ENCODE data around the gene ERN1. TPM values are rescaled to one million over a fixed set of nuclear protein-coding genes. Genes with fewer than 3 reads are reported as not detected.

The ERN1 gene
- total RNA-seq, 4 donors from 2014 or later, result 4.4 to 56.5 (median 15.0) TPM

DNA sequence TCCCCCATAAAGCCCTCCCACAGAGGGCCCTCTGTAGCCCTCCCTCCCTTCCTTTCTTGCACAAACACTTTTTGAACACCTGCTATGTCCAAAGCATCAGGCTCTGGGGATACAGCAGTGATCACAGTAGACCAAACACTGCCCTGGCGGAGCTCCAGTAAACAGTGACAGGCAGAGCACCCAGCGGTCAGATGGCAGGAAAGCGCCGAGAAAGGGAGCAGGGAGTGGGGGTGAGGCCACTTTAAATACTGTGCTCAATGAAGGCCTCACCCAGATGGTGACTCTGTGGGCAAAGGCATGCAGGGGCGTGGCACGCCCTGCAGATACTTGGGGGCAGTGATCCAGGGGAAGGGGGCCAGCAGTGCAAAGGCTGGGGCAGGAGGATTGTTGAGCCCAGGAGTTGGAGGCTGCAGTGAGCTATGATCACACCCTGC is 124.2 kb downstream of the ERN1 start:
- Histone ChIP-seq H3K36me3 (no peaks in the 10 kb centered on the region), H3K27me3 (no peaks in the 10 kb centered on the region), H3K4me3 (no peak overlapping the region), H3K9me3 (no peaks in the 10 kb centered on the region), H3K4me1 (no peaks in the 10 kb centered on the region), H3K27ac (peak overlapping the region; percentile 67 to 73)
- DNase-seq, result peak in 1 of 2 donors; percentile 26
- no peak for TF ChIP-seq POLR2A (IDR thresholded peaks at IDR 0.05)
- TF ChIP-seq, protein P1, sequence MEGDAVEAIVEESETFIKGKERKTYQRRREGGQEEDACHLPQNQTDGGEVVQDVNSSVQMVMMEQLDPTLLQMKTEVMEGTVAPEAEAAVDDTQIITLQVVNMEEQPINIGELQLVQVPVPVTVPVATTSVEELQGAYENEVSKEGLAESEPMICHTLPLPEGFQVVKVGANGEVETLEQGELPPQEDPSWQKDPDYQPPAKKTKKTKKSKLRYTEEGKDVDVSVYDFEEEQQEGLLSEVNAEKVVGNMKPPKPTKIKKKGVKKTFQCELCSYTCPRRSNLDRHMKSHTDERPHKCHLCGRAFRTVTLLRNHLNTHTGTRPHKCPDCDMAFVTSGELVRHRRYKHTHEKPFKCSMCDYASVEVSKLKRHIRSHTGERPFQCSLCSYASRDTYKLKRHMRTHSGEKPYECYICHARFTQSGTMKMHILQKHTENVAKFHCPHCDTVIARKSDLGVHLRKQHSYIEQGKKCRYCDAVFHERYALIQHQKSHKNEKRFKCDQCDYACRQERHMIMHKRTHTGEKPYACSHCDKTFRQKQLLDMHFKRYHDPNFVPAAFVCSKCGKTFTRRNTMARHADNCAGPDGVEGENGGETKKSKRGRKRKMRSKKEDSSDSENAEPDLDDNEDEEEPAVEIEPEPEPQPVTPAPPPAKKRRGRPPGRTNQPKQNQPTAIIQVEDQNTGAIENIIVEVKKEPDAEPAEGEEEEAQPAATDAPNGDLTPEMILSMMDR (IDR thresholded peaks at IDR 0.05), result no peak
- intact Hi-C loops (cut with DNase I; ENCODE audit: low total_unique reads), result no loop called here

- H3K27ac ChIP-seq, result peak overlapping the region; percentile 67 to 73
- no peaks in the 10 kb centered on the region for H3K36me3 ChIP-seq
- no peaks in the 10 kb centered on the region for H3K9me3 ChIP-seq
- no peak overlapping the region for H3K4me3 ChIP-seq
- TF ChIP-seq POLR2A (IDR thresholded peaks at IDR 0.05), result no peak
- TF ChIP-seq, protein P1 (IDR thresholded peaks at IDR 0.05), result no peak
- DNase-seq, result peak in 1 of 2 donors; percentile 8
- no peaks in the 10 kb centered on the region for H3K4me1 ChIP-seq
- intact Hi-C loops (cut with DNase I; ENCODE audit: low total_unique reads), result no loop called here
- H3K27me3 ChIP-seq, result no peaks in the 10 kb centered on the region
These were observed 124.8 kb downstream of the ERN1 start for GRCh38 chr17:64004903-64005733.

DNA sequence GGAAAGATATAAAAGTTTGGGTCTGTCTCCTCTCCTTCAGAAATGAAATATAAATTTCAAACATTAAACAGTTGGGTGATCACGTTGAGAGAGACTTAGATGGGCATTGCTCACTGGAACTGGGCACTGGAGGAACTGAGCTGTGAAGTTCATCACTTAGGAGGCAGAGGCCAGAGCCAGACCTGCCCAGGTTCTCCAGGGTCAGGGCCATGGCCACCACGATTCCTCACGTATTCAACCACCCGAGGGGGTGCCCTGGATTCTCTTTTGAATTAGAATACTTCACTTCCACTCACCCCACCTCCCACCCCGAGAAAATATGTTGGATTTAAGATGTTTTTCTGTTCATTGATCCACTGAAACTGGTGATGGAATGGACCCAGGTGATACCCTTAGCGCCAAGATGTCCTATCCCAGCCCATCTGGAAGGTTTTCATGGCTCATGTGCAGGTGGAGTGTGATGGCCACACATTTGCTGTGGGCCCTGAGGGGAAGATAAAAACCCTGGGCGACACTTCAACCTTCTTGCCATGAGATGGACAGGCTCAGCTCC is 125.7 kb downstream of the ERN1 start:
- intact Hi-C loops (cut with DNase I; ENCODE audit: low total_unique reads), result no loop called here
- TF ChIP-seq, protein P1 (IDR thresholded peaks at IDR 0.05), result no peak
- TF ChIP-seq POLR2A (IDR thresholded peaks at IDR 0.05), result no peak
- Histone ChIP-seq H3K4me1 (no peaks in the 10 kb centered on the region), H3K4me3 (no peak overlapping the region), H3K27ac (no peak overlapping the region), H3K9me3 (no peaks in the 10 kb centered on the region), H3K36me3 (no peaks in the 10 kb centered on the region), H3K27me3 (no peaks in the 10 kb centered on the region)
- DNase-seq, result peak in 1 of 2 donors; percentile 9

DNA sequence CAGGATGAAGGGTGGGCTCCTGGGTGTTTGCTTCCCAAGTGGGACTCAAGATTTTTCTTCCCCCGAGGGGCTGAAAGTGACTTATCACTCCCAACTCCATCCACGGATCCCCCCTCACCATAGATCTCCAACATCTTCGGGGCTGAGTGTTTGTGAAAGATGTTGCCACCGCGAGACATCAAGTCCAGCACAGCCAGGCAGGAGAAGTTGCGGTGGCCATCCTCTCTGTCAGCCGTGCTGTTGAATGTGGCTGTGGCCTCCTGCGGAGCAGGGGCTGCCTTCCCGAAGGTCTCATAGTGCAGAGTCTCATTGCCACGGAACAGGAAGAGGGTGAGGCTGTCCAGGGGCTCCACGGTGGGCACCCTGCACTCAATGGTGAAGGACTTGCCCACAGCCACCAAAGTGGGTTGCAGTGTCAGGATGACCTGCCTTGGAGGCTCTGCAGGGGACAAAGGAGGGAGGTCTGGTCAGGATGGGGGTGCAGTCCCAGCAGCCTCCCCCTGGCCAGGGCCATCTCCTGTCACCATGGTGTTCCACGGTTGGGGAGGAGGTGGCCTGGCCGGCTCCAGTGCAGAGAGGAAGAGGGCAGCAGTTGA is 126.3 kb downstream of the ERN1 start:
- Histone ChIP-seq H3K4me3 (no peak overlapping the region), H3K27ac (no peak overlapping the region), H3K27me3 (no peaks in the 10 kb centered on the region), H3K36me3 (no peaks in the 10 kb centered on the region), H3K9me3 (no peaks in the 10 kb centered on the region), H3K4me1 (peaks cover 0 to 3% of the 10 kb centered on the region in 2 donors)
- TF ChIP-seq, protein P1 (IDR thresholded peaks at IDR 0.05), result no peak
- TF ChIP-seq POLR2A (IDR thresholded peaks at IDR 0.05), result no peak
- DNase-seq, result peak in 1 of 2 donors; percentile 11
- intact Hi-C loops (cut with DNase I; ENCODE audit: low total_unique reads), result no loop called here
